HG02571 (cell line): ENCODE results near the gene GAL3ST2.
"Not testable (repeated sequence)": the region's sequence is repeated elsewhere in the genome, so short reads cannot be mapped to it uniquely, and the experiment has no call there.

ENCODE experiments used
- ATAC-seq: cut with Tn5 transposase; IDR thresholded peaks from one replicate; pipeline ENCODE4 v1.9.1; 2021; ENCODE audit warnings: mild to moderate bottlenecking, moderate library complexity; ENCODE audit not compliant: unreplicated experiment

GAL3ST2 gene

GRCh38 chr2:241806217-241806616 lies 29.6 kb downstream of the GAL3ST2 start:
- ATAC-seq, result not testable (repeated sequence)

- ATAC-seq, result no peak
Measured at GRCh38 chr2:241808051-241808720, 31.6 kb downstream of the GAL3ST2 start.

GRCh38 chr2:241808721-241809382 lies 32.2 kb downstream of the GAL3ST2 start, which contains the start of gene NEU4:
NEU4 (plus strand) TSS chr2:241809193; CDS start chr2:241814485, 5,292 bp downstream.
- no peak for ATAC-seq

DNA sequence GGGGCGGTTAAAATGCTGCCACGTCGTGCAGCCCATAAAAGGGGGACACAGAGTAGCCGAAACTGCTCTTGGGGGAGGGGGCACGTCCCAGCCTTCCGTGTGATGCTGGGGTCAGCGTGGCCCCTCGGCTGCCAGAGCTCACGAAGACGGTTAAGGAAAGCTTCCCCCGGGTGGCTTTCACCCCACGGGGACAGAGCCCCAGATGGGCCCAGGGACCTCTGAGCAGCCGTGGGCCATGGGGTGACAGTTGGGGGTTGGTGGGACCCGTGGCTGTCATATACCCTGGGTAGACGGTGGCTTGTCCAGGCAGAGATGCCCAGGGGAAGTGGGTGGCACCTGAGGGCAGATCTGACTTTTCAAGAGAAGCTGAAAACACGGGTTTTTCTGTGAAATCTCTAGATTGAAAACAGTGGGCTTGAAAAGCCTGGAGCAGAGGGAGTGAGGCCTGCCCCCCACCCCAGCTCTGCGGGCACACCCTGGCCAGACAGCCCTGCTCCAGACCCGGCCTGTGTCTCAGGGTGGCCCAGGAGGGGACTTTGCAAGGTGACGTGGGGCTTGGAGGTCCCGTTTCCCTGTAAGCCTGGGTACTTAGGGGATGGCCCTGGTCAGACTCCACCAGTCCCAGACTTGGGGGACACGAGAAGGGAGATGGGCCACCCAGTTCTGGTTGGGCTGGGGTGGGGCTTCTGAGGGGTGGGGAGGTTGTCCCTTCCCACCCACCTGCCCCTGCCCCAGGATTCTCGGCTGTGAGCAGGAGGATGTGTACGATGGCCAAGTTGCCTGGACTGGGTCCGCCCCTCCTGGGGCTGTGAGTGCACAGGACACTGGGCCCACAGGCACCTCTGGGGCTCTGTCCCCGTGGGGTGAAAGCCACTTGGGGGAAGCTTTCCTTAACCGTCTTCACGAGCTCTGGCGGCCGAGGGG lies 33.0 kb downstream of the GAL3ST2 start:
- no peak for ATAC-seq

DNA sequence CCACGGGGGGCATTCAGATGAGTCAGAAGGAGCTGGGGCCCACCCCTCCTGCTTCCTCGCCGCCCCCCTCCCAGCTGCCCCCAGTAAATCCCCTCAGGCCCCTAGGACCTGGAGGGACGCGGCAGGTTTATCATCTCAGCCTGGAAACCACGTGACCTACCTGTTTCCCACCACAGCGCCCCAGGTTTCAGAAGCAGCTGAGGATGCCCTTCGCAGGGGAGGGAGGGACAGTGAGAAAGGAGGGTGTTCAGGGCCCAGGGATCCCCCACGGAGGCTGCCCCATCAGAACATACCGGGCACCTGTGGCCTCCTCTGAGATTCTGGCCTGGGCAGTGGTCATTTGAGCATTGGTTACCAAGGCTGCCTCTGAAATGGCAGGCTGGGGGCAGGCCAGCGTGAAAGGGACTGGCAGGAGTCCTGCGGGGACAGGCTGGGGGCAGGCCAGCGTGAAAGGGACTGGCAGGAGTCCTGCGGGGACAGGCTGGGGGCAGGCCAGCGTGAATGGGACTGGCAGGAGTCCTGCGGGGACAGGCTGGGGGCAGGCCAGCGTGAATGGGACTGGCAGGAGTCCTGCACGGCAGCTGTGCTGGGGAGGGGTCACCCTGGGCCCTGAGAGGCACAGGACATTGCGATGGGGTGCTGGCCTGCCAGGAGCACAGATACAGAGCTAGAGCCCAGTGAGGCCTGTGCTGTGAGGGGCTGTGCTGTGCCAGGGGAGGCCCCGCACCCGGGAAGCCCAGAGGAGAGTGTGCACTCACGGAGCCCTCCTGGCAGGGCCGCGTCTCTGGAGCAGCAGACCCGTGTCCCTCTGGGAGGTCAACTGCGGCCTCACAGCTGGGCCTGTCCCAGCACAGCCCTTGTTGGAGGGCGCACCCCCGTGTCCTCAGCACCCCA lies 33.9 kb downstream of the GAL3ST2 start:
- ATAC-seq, result no peak

DNA sequence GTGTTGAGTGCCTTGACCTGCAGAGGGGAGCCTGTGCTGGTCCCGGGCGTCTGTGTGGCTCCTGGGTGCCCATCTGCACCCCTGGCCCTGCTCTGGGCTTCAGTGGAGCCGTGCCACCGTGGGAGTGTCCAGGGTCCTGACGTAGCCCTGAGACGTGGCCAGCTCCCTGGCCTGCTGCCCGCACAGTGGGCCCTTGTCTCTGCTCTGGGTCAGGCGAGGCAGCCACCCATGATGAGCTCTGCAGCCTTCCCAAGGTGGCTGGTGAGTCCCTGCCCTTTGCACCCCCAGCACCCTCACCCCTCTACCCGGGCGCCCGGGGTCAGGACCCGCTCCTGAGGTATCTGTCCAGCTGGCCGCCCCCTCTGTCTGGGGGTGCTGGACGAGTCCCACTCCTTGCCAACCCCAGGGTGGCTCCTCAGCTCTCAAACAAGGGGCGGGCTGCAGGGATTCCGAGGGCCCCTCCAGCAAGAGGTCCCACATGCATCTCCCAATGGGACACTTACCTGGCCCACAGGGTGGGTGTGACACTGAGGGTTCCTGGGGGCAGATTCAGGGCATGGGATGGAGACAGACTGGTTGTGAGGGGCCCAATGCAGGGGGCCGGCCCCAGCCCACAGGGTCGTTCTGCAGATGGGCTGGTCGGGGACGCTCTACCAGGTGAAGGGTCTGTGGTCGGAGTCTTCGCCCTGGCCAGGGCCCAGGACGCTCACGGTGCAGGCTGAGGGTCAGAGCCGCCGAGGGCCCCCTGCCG lies 34.8 kb downstream of the GAL3ST2 start:
- no peak for ATAC-seq

DNA sequence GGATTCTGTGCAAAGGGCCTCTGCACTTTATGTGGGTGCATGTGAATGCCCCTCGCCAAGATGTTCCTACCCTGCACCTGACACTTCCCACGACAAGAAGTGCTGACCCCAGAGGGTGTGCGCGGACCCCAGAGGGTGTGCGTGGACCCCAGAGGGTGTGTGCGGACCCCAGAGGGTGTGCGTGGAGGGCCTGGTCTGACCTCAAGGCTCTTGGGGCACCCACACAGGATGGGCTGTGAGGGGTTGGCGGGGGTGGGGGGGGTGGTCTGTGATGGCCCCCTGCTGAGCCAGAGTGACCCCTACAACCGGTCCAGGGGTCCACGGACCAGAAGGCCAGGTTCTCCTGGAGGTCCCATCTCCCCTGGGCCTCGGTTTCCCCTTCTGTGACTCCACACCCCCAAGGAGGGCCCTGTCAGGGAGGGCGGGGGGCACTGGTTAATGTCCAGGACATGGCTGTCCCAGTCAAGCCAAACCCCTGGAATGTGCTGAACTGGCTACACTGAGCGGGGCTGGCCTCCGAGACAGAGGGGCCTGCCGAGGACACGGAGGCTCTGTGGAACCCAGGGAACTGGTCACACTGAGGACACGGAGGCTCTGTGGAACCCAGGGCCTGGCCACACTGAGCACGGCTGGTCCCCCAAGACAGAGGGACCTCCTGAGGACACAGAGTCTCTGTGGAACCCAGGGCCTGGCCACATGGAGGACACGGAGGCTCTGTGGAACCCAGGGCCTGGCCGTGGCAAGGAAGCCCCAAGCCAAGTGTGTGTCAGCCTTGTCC lies 35.5 kb downstream of the GAL3ST2 start:
- ATAC-seq, result no peak

DNA sequence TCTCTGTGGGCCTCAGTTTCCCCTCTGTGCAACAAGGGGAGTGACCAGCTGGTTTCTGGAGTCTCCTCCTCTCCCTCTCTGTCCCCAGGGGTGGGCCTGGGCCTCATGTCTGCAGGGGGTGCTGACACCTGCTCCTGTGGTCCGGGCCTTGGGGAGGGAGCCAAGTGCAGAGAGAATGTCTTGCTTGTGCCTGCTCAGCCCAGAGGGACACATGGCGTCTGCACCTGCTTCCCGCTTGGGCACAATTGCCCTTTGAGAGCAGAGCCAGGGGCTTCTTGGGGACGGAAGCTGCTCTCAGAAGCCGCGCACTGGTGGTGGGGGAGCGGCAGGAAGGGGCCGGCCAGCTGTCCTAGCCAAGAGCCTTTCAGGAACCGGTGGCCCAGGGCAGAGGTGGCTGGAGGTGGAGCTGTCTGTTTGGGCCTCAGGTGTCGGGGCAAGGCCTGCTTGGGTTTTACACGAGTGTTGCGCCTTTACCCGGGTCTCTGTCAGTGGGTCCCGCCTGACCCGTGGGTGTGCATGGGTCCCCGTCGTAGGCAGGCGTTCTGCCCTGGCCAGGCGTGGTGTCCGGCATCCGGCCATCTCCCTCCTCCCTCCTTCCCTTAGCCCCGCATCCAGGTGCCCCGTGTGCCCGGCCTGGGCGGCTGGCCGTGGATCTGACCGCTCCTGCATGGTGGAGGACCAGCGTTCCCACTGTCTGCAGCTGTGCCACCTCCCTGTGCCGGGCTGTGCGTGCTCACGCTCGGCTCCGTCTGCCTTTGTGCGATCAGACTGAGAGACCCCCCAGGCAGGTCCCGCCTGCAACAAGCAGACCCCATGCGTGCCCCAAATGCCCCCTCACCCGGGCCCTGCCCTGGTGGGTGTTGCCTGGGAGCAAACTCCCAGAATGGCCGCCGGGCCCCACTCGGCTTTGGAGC lies 36.4 kb downstream of the GAL3ST2 start:
- no peak for ATAC-seq

GRCh38 chr2:241813644-241814392 lies 37.2 kb downstream of the GAL3ST2 start:
- no peak for ATAC-seq

GRCh38 chr2:241814393-241814642 lies 37.7 kb downstream of the GAL3ST2 start:
- no peak for ATAC-seq

DNA sequence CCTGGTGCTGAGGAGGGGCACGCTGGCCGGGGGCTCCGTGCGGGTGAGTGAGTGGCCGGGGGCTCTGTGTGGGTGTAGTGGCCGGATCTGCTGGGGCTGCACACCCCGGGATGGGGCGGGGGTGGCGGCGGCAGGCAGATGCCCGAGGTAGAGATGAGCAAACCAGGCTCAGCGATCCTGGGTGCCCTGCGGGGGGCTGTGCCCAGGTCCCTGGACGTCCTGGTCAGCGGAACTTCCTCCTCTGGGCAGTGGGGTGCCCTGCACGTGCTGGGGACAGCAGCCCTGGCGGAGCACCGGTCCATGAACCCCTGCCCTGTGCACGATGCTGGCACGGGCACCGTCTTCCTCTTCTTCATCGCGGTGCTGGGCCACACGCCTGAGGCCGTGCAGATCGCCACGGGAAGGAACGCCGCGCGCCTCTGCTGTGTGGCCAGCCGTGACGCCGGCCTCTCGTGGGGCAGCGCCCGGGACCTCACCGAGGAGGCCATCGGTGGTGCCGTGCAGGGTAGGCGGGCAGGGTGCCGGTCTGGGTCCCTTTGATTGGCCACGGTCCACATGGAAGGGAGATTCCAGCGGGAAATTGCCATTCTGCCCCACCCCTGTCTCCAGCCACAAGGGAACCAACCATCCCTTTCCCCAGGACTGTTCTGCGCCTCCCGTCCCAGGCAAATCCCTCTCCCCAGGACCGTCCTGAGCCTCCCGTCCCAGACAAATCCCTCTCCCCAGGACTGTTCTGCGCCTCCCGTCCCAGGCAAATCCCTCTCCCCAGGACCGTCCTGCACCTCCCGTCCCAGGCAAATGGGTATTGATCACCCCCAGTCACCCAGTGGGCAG lies 38.2 kb downstream of the GAL3ST2 start:
- no peak for ATAC-seq

DNA sequence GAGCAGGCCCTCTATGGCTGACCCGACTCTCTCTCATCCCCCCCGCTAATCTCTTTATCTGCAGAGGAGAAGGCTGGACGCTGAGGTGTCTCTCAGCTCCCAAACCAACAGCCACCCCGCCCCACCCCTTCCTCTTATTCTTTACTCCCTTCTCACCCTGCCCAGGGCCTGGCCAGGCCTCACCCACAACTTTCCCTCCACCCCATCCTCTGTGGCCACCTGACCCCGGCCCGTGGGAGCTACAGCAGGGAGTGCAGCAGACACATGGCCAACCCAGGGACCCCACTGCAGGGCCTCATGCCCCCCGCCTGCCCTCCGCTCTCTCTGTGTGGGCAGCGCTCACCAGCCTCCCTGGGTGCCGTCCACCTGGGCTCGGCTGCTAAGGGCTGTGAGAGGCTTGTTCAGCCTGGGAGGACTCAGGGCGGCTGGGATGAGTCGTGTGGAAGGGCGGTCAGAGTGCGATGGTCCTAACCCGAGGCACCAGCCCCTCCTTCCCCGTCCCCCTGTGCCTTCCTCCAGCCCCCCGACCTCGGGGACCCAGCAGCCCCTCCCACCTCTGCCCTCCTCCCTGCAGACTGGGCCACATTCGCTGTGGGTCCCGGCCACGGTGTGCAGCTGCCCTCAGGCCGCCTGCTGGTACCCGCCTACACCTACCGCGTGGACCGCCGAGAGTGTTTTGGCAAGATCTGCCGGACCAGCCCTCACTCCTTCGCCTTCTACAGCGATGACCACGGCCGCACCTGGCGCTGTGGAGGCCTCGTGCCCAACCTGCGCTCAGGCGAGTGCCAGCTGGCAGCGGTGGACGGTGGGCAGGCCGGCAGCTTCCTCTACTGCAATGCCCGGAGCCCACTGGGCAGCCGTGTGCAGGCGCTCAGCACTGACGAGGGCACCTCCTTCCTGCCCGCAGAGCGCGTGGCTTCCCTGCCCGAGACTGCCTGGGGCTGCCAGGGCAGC lies 39.1 kb downstream of the GAL3ST2 start:
- no peak for ATAC-seq

- no peak for ATAC-seq
Measured at GRCh38 chr2:241816431-241817121, 40.0 kb downstream of the GAL3ST2 start.

- no peak for ATAC-seq
Measured at GRCh38 chr2:241817126-241817820, 40.7 kb downstream of the GAL3ST2 start.
